HepG2 (cell line): ENCODE results near the gene ENO3. TPM values are rescaled to one million over a fixed set of nuclear protein-coding genes. Genes with fewer than 3 reads are reported as not detected.
A peak's percentile ranks its signal among the peaks of the same experiment; 100 is the strongest.

Source experiments
- ARNTL ChIP-seq: sonication (generic); formaldehyde crosslinking; IDR thresholded peaks from 2 replicates; pipeline ENCODE4 v1.4.0; 2020; ENCODE audit warnings: mild to moderate bottlenecking, missing genetic modification reagents
- FOXO4 ChIP-seq: sonication (generic); formaldehyde crosslinking; conservative IDR thresholded peaks from 2 replicates; pipeline ENCODE4 v1.8.1; 2023; ENCODE audit warnings: missing genetic modification reagents
- KDM4B ChIP-seq: sonication (generic); formaldehyde crosslinking; IDR thresholded peaks from 2 replicates; pipeline ENCODE4 v1.4.0; 2020; ENCODE audit warnings: missing genetic modification reagents
- KDM6A ChIP-seq: IDR thresholded peaks from 2 replicates; pipeline ENCODE4 v1.6.1; 2016; ENCODE audit warnings: low read depth
- KMT2B ChIP-seq: IDR thresholded peaks from 2 replicates; pipeline ENCODE4 v1.6.1; 2016; ENCODE audit warnings: missing genetic modification reagents, missing compliant biosample characterization
- MEF2D ChIP-seq: sonication (generic); formaldehyde crosslinking; IDR thresholded peaks from 2 replicates; pipeline ENCODE4 v1.5.1; 2020; ENCODE audit warnings: mild to moderate bottlenecking, missing genetic modification reagents
- MEIS1 ChIP-seq: sonication (generic); formaldehyde crosslinking; IDR thresholded peaks from 2 replicates; pipeline ENCODE4 v1.9.0; 2021; ENCODE audit warnings: mild to moderate bottlenecking, missing genetic modification reagents, moderate library complexity, borderline replicate concordance
- NFATC3 ChIP-seq: sonication (generic); formaldehyde crosslinking; IDR thresholded peaks from 2 replicates; pipeline ENCODE4 v1.5.1; 2020; ENCODE audit warnings: mild to moderate bottlenecking, missing genetic modification reagents
- NR1H2 ChIP-seq: sonication (generic); formaldehyde crosslinking; IDR thresholded peaks from 2 replicates; pipeline ENCODE4 v1.8.1; 2022; ENCODE audit warnings: low read depth, missing genetic modification reagents, borderline replicate concordance
- SETDB1 ChIP-seq: sonication (generic); formaldehyde crosslinking; IDR thresholded peaks from 2 replicates; pipeline ENCODE4 v1.5.1; 2020; ENCODE audit warnings: missing genetic modification reagents, mild to moderate bottlenecking, borderline replicate concordance
- SOX13 ChIP-seq, 3 experiments: fragments of 450-650 bp in 1 of 3; sonication (generic) in 1 of 3; formaldehyde crosslinking in 1 of 3; IDR thresholded peaks in 2 of 3; conservative IDR thresholded peaks in 1 of 3; 2 replicates each; pipeline versions ENCODE4 v1.5.0 to v1.6.1; 2016 to 2020; ENCODE audit warnings: antibody characterized with exemption in 1 of 3, mild to moderate bottlenecking in 1 of 3, missing compliant biosample characterization in 1 of 3, missing genetic modification reagents in 1 of 3, moderate library complexity in 1 of 3
- TARDBP ChIP-seq: sonication (generic); formaldehyde crosslinking; IDR thresholded peaks from 2 replicates; pipeline ENCODE4 v1.8.0; 2022; ENCODE audit warnings: mild to moderate bottlenecking, missing genetic modification reagents
- THAP11 ChIP-seq: IDR thresholded peaks from 2 replicates; pipeline ENCODE4 v1.6.1; 2016; ENCODE audit warnings: missing biosample characterization, missing genetic modification reagents
- TMF1 ChIP-seq: sonication (generic); formaldehyde crosslinking; IDR thresholded peaks from 2 replicates; pipeline ENCODE4 v1.8.1; 2022; ENCODE audit warnings: low read depth, missing genetic modification reagents
- ZBTB46 ChIP-seq: sonication (generic); formaldehyde crosslinking; IDR thresholded peaks from 2 replicates; pipeline ENCODE4 v1.4.0; 2020; ENCODE audit warnings: mild to moderate bottlenecking, missing genetic modification reagents, borderline replicate concordance
- ZBTB8A ChIP-seq: sonication (generic); formaldehyde crosslinking; IDR thresholded peaks from 2 replicates; pipeline ENCODE4 v1.4.0; 2020; ENCODE audit warnings: mild to moderate bottlenecking, low read depth, missing genetic modification reagents, borderline replicate concordance
- ZFP36L2 ChIP-seq: sonication (generic); formaldehyde crosslinking; IDR thresholded peaks from 2 replicates; pipeline ENCODE4 v1.4.0; 2020; ENCODE audit warnings: missing genetic modification reagents
- ZNF234 ChIP-seq: sonication (generic); formaldehyde crosslinking; conservative IDR thresholded peaks from 2 replicates; pipeline ENCODE4 v1.5.1; 2020; ENCODE audit warnings: mild to moderate bottlenecking, missing genetic modification reagents
- ZNF350 ChIP-seq: sonication (generic); formaldehyde crosslinking; IDR thresholded peaks from 2 replicates; pipeline ENCODE4 v1.4.0; 2020; ENCODE audit warnings: mild to moderate bottlenecking, low read depth, missing genetic modification reagents, borderline replicate concordance
- ZNF44 ChIP-seq: sonication (generic); formaldehyde crosslinking; IDR thresholded peaks from 2 replicates; pipeline ENCODE4 v1.5.1; 2020; ENCODE audit warnings: mild to moderate bottlenecking, missing genetic modification reagents
- ZNF530 ChIP-seq: sonication (generic); formaldehyde crosslinking; IDR thresholded peaks from 2 replicates; pipeline ENCODE4 v1.5.0; 2020; ENCODE audit warnings: low read depth, mild to moderate bottlenecking, missing genetic modification reagents
- ZNF562 ChIP-seq: sonication (generic); formaldehyde crosslinking; IDR thresholded peaks from 2 replicates; pipeline ENCODE4 v1.8.0; 2022; ENCODE audit warnings: missing genetic modification reagents, borderline replicate concordance
- ZNF710 ChIP-seq: sonication (generic); formaldehyde crosslinking; IDR thresholded peaks from 2 replicates; pipeline ENCODE4 v1.5.0; 2020; ENCODE audit warnings: mild to moderate bottlenecking, missing genetic modification reagents, borderline replicate concordance
- ZNF891 ChIP-seq: sonication (generic); formaldehyde crosslinking; IDR thresholded peaks from 2 replicates; pipeline ENCODE4 v1.5.0; 2020; ENCODE audit warnings: mild to moderate bottlenecking, missing genetic modification reagents
- ZSCAN9 ChIP-seq: IDR thresholded peaks from 2 replicates; pipeline ENCODE4 v1.6.1; 2016; ENCODE audit warnings: borderline replicate concordance
- polyA plus RNA-seq, 8 experiments: library from polyadenylated mRNA; depleted of rRNA in 3 of 8; stranded (reverse) in 7 of 8; unstranded in 1 of 8; fragments of >200 nt; fragmentation: Illumina TruSeq in 4 of 8; extraction: Trizol in 4 of 8; gene quantifications; 2 replicates each; pipeline versions ENCODE4 v1.2.1 to v1.2.3, GENCODE V29; 2011 to 2016; ENCODE audit warnings: low read depth in 4 of 8, missing spikeins in 1 of 8, mixed read lengths in 1 of 8; ENCODE audit not compliant: insufficient read depth in 1 of 8
- total RNA-seq, 5 experiments: library from RNA; depleted of rRNA; stranded (reverse); fragments of >200 nt; fragmentation: Illumina TruSeq; extraction: Trizol; gene quantifications; 2 replicates each; pipeline ENCODE4 v1.2.3, GENCODE V29; 2016; ENCODE audit warnings: low read depth in 1 of 5

The ENO3 gene
- total and polyA plus RNA-seq, 2 of the 13 experiments (the other 11 are each of a cell fraction or from before 2014, with no cell fraction given): 59.8 to 69.8 TPM

GRCh38 chr17:4997302-4998026 is 46.5 kb downstream of the ENO3 start, which contains the start of the genes INCA1 and KIF1C (continued):
- TF ChIP-seq ZNF350 (CRISPR knock-in tag): no peak
- TF ChIP-seq MEIS1 (CRISPR knock-in tag): 0 out of 2 replicates have a peak, but pooled peaks have one; percentile 58
- no peak for TF ChIP-seq ZFP36L2 (CRISPR knock-in tag)
- no peak; the same call in 1 of the 2 replicates for TF ChIP-seq NFATC3 (CRISPR knock-in tag)
- TF ChIP-seq KDM6A (CRISPR knock-in tag): no peak
- TF ChIP-seq SOX13 (IDR thresholded peaks at IDR 0.05): no peak; the same call in 1 of the 2 replicates
- no peak for TF ChIP-seq SOX13 (CRISPR knock-in tag; conservative IDR thresholded peaks at IDR 0.05 in 1 of 2, IDR thresholded peaks at IDR 0.05 in 1 of 2)
- TF ChIP-seq TARDBP (CRISPR knock-in tag): 0 out of 2 replicates have a peak, but pooled peaks have one; percentile 27
- TF ChIP-seq KDM4B (CRISPR knock-in tag): peak; percentile 26; the same call in 1 of the 2 replicates
- no peak for TF ChIP-seq ZBTB8A (CRISPR knock-in tag)
- TF ChIP-seq ZNF44: no peak
- no peak for TF ChIP-seq MEF2D
- no peak for TF ChIP-seq ZSCAN9 (CRISPR knock-in tag)
- no peak for TF ChIP-seq ZNF891 (CRISPR knock-in tag)
- TF ChIP-seq KMT2B (CRISPR knock-in tag): 0 out of 2 replicates have a peak, but pooled peaks have one; percentile 27
- TF ChIP-seq SETDB1 (CRISPR knock-in tag): no peak
- 0 out of 2 replicates have a peak, but pooled peaks have one; percentile 23 for TF ChIP-seq ZNF234 (CRISPR knock-in tag)
- no peak for TF ChIP-seq ZNF530
- TF ChIP-seq ZNF710 (CRISPR knock-in tag): peak; percentile 18; the same call in 1 of the 2 replicates
- no peak for TF ChIP-seq ZBTB46 (CRISPR knock-in tag)
- TF ChIP-seq THAP11: peak; percentile 46; the same call in 1 of the 2 replicates
- TF ChIP-seq FOXO4 (CRISPR knock-in tag): no peak
- TF ChIP-seq NR1H2: no peak
- TF ChIP-seq ZNF562 (CRISPR knock-in tag): no peak
- peak; percentile 49; the same call in 1 of the 2 replicates for TF ChIP-seq ARNTL (CRISPR knock-in tag)
- peak; percentile 56; the same call in 1 of the 2 replicates for TF ChIP-seq TMF1 (CRISPR knock-in tag)
